Measurements from ENCODE around the gene SBNO2.
"Not testable (repeated sequence)": the region's sequence is repeated elsewhere in the genome, so short reads cannot be mapped to it uniquely, and the experiment has no call there.

Gene SBNO2

DNA sequence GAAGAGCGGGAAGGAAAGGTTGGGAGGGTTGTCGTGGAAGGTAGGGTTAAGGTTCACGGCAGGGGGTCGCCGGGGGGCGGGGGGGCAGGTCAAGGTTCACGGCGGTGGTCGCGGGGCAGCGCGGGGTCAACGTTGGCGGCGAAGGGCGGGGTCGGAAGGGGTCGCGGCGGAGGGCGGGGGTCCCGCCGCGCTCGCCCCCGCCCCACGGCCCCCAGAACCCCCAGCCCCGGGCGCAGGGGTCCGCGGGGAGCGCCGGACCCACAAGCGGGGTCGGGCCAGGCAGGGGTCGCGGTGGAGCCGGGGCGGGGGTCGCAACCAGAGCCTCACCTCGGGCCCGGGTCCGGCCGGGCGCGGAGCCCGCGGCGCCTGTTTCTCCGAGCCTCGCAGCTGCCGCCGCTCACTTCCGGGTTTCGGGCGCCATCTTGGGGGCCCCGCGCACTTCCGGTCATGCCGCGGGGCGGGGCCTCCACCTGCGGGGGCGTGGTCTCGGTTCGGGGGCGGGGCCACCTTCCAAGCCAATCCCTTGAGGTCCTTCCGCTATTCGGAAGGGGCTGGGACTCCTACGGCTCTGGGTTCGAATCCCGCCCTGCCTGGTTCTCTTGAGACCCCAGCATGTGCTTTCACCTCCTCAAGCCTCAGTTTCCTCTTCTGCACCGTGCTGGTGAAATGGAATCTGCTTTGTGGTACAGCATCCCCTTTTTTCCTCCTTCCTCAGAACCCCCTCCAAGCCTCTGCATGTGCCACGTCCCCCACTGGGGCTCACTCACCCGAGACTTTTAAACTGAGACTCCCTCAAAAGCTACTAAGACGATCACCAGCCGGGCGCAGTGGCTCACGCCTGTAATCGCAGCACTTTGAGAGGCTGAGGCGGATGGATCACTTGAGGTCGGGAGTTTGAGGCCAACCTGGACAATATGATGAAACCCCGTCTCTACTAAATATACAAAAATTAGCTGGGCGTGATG is at the start of gene SBNO2:
Gene SBNO2 (minus strand): TSS at position 424 of the 965 bp plus-strand sequence. CDS start 19,992 bp downstream, outside the sequence.
- DNase-seq (ENCODE audit: low read depth, low spot score): no peak

DNA sequence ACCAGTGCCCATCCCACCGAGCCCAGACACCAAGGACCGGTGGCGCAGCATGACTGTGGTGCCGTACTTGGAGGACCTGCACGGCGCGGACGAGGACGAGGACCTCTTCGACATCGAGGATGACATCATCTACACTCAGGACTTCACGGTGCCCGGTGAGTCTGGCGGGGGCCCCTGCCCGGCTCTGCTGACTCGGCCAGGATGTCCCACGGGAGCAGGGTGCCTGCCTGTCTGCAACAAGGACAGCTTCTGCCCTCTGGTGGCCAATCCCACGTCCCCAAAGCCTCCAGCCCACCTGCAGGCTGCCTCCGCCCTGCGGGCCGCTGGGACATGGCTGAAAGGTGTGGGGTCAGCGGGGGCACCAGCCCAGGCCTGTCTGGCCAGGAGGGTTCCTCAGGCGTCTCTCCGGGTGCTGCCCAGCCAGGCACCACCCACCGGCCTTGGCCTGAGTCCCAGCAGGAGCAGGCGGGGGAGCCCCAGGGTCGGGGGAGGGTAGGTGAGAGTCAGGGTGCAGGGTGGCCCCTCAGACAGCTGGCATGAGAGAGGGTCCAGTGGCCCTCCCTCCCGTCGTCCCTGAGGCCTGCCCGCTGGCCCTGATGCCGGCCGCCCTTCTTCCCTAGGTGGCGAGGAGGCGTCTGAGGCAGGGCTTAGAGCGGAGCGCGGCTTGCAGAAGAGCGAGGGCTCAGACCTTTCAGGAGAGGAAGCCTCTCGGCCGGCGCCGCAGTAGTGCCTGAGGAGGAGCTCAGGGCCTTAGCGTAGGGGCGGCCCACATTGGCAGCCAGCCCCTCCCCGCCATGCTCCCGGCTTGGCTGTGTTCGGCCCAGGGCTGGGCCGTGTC is 49.2 kb upstream of the SBNO2 start:
- DNase-seq (ENCODE audit: low read depth, low spot score): no peak

- DNase-seq (ENCODE audit: low read depth, low spot score): no peak
These were observed 48.3 kb upstream of the SBNO2 start for GRCh38 chr19:1222394-1222793.

- DNase-seq (ENCODE audit: low read depth, low spot score): no peak
These were observed 47.8 kb upstream of the SBNO2 start for GRCh38 chr19:1221904-1222255.

DNA sequence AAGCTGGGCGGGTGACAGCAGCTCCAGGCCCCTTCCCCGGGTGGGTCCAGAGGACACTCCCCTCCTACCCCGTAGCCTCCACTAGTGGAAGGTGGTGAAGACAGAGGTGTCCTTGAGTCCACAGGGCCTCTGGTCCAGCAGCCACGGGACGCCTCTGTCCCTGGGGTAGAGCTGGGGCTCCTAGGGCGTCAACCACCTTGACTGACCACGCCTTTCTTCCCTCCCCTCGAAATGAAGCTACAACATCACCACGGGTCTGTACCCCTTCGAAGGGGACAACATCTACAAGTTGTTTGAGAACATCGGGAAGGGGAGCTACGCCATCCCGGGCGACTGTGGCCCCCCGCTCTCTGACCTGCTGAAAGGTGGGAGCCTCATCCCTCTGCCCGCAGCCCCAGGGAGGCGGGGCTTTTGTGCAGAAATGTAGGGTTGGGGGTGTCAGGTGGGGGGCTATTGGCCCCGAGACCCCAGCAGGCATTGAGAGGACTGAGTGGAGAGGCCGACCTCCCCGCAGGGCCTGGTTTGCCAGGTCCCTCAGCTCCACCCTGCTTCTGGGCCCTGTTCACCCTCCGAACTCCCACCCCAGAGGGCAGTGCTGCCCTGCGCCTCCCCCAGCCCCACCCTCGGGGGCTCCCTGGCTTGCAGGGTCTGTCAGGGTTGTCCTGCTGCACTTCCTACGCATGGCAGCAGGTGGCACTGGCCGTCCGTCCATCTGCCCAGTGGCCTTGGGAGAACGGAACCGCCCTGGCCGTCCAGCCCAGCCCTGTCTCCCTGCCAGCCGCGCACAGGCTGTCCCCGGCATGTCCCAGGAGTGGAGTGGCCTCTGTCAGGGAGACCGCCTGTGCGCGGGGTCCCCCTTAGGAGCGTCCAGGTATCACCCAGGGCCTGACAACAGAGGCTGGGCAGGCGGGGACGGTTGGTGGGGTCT is 47.2 kb upstream of the SBNO2 start:
- no peak for DNase-seq (ENCODE audit: low read depth, low spot score)

DNA sequence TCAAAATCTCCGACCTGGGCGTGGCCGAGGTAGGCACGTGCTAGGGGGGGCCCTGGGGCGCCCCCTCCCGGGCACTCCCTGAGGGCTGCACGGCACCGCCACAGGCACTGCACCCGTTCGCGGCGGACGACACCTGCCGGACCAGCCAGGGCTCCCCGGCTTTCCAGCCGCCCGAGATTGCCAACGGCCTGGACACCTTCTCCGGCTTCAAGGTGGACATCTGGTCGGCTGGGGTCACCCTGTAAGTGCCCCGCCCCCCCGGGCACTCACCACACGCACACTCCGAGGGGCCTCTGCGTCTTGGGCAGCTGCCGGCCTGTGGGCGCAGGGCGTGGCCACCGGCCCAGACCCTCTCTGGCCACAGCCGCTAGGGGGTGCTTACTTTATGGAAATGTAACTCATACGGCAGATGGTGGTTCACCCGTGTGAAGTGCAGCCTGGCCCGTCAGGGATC is 46.4 kb upstream of the SBNO2 start:
- DNase-seq (ENCODE audit: low read depth, low spot score): no peak

- no peak for DNase-seq (ENCODE audit: low read depth, low spot score)
These were observed 45.9 kb upstream of the SBNO2 start for GRCh38 chr19:1219786-1220476.

GRCh38 chr19:1218751-1219567 is 44.9 kb upstream of the SBNO2 start:
- DNase-seq (ENCODE audit: low read depth, low spot score): no peak

- no peak for DNase-seq (ENCODE audit: low read depth, low spot score)
These were observed 43.3 kb upstream of the SBNO2 start for GRCh38 chr19:1217366-1217765.

- no peak for DNase-seq (ENCODE audit: low read depth, low spot score)
These were observed 42.7 kb upstream of the SBNO2 start for GRCh38 chr19:1216756-1217155.

DNA sequence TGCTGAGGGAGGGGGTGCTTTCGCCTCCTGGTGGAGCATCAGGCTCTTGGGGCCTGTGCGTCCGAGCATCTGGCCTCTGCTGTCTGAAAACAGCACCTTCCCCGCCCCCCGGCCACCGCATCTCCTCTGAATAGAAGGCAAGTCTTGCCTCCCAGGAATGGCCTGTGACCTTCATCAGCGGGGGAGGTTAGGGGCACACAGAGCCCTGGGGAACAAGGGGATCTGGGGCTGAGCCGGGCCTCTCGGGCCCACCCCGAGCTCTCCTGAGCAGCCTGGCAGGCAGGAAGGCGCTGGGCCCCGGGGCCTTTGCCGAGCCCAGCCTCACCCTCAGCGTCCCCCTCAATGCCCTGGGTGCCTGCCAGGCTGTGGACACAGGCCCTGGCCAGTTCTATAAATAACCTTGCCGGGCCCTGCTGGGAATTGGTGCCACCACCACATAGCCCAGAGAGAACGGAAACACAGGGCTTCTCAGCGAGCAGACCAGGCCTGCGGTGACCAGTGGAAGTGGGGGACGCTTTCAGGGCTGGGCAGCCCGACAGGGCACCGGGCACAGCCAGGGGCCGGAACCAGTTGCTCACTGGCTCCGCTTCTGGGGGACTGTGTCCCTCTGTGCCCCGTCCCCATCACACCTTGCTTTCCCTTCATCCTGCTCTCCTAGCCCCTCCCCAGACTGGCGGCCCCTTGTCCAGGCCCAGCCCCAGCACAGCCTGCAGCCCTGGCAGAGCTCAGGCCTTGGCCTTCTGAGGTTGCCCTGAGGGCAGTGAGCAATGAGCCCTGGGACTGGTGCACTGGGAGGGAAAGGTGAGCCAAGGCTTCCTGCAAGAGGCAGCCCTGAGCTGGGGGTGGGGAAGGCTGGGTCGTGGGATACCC is 41.0 kb upstream of the SBNO2 start:
- DNase-seq (ENCODE audit: low read depth, low spot score): no peak

DNA sequence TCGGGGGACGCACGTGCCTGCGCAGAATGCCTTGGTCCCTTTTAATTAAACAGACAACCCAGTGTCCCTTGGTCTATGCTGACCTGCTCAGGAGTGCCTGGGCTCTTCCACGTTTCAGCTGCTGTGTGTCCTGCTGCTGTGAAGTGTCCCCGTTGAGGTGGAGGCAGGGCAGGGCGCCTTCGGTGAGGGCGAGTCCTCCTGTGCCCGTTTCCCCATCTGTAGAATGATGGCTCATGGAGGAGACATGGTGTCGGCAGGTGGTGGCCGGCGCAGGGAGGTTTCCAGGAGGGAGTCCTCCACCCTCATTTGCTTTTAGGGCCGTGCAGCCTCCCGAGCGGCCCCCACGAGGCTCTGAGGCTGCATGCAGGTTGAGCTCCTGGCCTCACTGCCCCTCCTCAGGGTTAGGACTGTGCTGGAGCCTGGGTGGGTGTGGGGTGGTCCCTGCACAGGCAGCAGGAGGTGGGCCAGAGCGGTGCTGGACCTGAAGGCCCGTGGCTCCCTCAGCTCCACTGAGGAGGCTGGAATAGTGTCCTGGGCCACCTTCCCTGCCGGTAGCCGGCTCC is 40.3 kb upstream of the SBNO2 start:
- no peak for DNase-seq (ENCODE audit: low read depth, low spot score)

DNA sequence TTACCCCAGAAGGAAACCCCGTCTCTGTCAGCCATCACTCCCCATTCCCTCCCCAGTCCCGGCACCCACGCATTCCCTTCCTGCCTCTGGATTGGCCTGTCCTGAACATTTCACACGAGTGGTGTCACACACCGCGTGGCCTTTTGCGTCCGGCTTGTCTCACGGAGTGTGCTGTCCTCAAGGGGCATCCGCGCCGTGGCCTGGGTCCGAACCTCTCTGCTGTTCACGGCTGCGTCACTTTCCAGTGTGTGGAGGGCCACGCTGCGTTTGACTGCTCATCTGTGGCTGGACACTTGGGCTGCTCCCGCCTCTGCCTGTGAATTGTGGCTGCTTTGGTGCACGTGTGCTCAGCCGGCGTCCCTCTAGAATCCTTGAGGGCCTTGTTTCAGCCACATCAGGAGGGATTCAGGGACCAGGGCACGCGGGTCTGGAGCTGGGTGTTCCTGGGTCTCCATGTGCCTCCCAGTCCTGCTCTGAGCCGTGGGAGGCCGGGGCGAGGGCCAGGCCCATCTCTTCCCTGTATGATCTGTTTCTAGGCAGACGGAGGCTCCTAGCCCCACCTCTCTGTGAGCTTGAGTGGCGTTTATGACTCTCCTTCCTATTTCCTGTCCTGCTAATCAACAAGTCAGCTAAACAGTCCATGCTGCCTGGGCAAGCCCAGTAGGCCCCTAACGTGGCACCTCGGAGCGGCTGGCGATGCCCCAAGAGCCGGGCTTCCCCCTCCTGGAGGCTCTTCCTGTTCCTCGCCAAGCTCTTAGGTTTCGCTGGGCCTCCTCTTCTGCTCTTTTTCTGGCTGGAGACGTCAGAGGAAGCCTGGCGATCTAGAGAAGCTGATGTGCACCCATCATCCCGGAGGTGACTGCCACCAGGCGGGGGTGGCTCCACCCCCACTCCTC is 39.6 kb upstream of the SBNO2 start:
- no peak for DNase-seq (ENCODE audit: low read depth, low spot score)

DNA sequence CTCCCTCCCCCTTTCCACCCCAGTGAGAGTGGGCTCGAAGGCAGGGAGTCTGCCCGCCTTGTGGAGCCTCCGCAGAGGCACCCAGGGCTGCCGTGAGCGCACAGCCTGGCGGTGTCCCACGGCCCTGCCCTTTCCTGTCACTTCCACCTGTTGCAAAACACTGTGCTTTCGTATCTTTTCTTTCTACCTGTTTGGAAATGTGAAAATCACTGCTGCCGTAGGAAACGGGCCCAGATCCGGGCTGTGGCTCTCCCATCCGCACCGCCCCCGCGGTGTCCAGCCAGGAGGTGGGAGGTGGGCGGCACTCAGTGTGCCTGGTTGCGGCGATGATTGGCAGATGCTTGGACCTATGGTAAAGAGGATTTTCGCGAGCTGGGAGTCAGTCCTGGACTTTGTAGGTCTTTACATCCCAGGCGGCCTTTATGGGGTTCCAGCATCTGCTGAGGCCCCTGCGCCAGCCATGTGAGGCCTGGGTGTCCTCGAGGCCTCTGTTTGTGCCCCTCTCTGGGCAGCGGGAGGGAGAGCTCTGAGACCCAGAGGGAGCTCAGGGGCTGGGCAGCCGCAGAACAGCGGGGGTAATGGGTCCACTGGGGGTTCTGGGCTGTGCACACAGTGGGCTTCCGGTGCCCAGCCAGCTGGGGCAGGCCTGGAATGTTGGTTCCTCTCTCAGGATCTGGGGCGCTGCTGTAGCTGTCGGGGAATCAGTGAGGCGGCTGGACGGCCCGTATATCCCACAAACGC is 37.6 kb upstream of the SBNO2 start:
- DNase-seq (ENCODE audit: low read depth, low spot score): no peak

GRCh38 chr19:1210227-1210538 is 36.1 kb upstream of the SBNO2 start:
- no peak for DNase-seq (ENCODE audit: low read depth, low spot score)

- not testable (repeated sequence) for DNase-seq (ENCODE audit: low read depth, low spot score)
These were observed 34.8 kb upstream of the SBNO2 start for GRCh38 chr19:1208830-1209229.

DNA sequence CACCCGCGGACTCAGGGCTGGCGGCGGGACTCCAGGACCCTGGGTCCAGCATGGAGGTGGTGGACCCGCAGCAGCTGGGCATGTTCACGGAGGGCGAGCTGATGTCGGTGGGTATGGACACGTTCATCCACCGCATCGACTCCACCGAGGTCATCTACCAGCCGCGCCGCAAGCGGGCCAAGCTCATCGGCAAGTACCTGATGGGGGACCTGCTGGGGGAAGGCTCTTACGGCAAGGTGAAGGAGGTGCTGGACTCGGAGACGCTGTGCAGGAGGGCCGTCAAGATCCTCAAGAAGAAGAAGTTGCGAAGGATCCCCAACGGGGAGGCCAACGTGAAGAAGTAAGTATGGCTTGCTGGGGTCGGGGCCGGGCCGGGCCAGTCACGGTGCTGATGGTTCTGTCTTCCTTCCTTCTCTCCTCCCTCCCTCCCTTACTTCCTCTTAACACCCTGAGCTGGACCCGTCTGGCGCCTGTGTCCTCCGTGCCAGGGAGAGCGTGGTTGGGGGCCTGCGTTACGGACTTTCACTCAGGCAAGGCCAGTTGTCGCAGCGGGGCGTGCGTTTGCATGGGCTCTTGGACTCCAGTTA is 32.9 kb upstream of the SBNO2 start:
- DNase-seq (ENCODE audit: low read depth, low spot score): no peak
